NB4 (cell line): ENCODE measurements around the gene NRXN3.

ENCODE experiments used
- DNase-seq: peaks from one replicate; pipeline ENCODE4 v3.0.0; 2010; ENCODE audit warnings: low read depth
- H3K4me3 ChIP-seq: one replicate; pipeline ENCODE4 v1.5.1; 2011; ENCODE audit warnings: mild to moderate bottlenecking, low read depth, low read length, moderate library complexity
- MYC ChIP-seq: IDR thresholded peaks from 2 replicates; pipeline ENCODE4 v1.6.1; 2011; ENCODE audit warnings: low read depth, low read length
- POLR2A ChIP-seq: IDR thresholded peaks from 2 replicates; pipeline ENCODE4 v1.6.1; 2011; ENCODE audit warnings: mild to moderate bottlenecking; ENCODE audit not compliant: insufficient read length; ENCODE audit errors: extremely low read depth
- TF ChIP-seq, protein P1 (sequence below): IDR thresholded peaks from one replicate; pipeline ENCODE4 v1.5.1; 2012; ENCODE audit warnings: low read depth, low read length
- TF ChIP-seq, protein P2 (sequence below): IDR thresholded peaks from 2 replicates; pipeline ENCODE4 v1.6.1; 2011; ENCODE audit warnings: low read depth, low read length

The NRXN3 gene

DNA sequence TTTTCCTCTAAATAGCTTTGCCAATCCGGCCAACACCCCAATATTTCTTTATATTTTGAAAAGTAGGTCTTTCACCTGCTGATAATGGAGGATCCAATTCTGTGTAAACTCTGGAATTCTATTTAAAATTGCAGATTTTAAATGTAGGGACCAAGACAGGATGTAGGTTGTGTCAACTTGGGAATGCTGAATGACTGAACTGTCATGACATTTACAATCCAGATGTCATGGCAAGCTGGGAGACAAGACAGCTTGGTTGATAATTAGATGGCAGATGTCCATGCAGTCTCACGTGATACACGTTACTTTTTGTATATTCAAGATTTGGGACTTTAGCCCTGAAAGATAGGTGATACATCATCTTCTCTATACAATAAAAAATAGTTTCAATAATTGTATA is 1564.0 kb downstream of the NRXN3 start:
- no peak for DNase-seq
- no peak overlapping the region for H3K4me3 ChIP-seq
- TF ChIP-seq, protein P1, sequence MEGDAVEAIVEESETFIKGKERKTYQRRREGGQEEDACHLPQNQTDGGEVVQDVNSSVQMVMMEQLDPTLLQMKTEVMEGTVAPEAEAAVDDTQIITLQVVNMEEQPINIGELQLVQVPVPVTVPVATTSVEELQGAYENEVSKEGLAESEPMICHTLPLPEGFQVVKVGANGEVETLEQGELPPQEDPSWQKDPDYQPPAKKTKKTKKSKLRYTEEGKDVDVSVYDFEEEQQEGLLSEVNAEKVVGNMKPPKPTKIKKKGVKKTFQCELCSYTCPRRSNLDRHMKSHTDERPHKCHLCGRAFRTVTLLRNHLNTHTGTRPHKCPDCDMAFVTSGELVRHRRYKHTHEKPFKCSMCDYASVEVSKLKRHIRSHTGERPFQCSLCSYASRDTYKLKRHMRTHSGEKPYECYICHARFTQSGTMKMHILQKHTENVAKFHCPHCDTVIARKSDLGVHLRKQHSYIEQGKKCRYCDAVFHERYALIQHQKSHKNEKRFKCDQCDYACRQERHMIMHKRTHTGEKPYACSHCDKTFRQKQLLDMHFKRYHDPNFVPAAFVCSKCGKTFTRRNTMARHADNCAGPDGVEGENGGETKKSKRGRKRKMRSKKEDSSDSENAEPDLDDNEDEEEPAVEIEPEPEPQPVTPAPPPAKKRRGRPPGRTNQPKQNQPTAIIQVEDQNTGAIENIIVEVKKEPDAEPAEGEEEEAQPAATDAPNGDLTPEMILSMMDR = no peak
- TF ChIP-seq, protein P2, sequence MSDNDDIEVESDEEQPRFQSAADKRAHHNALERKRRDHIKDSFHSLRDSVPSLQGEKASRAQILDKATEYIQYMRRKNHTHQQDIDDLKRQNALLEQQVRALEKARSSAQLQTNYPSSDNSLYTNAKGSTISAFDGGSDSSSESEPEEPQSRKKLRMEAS = no peak
- TF ChIP-seq POLR2A (no peak), MYC (no peak)

DNA sequence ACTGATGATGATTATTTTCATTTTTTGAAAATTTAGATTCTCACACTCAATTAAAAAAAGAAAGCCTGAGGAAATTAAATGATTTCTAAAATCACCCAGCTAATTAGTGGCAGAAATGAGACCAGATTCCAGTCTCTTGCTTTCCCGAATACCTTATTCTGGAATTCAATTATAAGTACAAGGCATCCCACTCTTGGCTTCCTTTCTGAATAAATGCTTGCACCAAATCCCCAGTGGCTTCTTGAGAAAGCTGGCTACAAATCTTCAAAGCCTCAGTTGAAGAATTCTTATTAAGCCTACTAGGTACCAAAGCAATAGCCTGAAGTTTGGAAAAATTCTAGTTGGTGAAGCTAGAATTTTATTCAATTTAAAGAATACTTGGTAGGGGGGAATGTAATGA is 1564.5 kb downstream of the NRXN3 start:
- TF ChIP-seq MYC (no peak), POLR2A (no peak)
- TF ChIP-seq, protein P1 = no peak
- TF ChIP-seq, protein P2 = no peak
- H3K4me3 ChIP-seq = no peak overlapping the region
- DNase-seq = no peak

DNA sequence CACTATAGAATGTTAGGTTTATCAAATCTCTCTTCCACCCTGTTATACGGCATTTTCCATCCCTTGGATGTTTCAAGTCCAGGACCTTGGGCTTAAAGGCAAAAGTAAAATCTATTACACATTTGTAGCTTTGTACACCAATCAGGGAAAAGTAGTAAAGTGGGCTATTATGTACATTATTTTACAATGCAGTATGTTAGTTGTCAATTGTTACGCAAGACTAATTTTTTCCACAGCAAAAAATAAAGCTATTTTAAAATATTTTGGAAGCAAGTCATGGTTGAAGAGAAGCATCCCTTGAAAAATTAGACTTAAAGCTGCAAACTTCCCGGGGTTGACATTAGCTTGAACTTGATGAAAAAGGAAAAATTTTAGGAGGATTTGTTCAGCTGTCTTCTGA is 1564.9 kb downstream of the NRXN3 start:
- TF ChIP-seq POLR2A = no peak
- TF ChIP-seq, protein P2 = no peak
- no peak for TF ChIP-seq MYC
- TF ChIP-seq, protein P1 = no peak
- H3K4me3 ChIP-seq = no peak overlapping the region
- no peak for DNase-seq

DNA sequence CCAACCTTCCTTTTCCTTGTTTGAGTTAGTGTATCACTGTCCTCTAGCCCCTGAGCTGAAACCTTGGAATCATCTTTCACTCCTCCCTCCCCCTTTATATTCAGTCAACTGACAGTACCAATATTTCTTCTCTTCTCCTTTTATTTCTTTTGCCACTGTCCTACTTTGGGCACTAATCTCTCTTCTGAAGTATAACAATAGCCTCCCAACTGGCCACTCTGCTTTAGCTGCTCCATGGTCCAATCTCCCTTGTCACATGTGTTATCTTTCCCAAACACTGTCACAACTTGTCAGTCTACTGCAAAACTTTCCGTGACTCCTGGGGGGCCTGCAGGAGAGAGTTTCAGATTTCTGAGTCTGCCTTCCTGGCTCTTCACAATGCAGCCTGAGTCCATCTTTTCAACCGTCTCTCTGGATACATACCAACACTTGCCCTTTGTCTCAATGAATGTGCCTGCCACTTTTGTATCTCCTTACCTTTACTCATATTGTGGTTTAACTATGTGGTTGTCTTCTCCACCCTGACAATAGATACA is 1570.0 kb downstream of the NRXN3 start:
- no peak for DNase-seq
- no peak overlapping the region for H3K4me3 ChIP-seq
- TF ChIP-seq MYC = no peak

DNA sequence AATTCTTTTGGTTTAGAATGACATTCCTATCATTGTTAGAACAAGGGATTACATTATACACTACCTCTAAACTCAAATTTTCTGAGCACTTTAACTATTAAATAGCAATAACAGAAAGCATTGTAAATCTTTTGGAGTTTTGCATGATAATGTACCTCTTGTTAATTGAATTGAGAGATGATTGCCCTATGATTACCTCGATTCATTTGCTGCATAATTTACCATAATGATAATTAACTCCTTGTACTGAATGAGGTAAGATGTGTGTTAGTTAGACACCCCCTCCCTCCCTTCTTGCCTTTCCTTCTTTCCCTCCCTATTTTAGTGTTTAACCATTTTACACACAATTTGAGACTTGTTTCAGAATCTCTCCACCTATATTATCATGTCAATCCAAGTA is 1572.0 kb downstream of the NRXN3 start:
- H3K4me3 ChIP-seq = no peak overlapping the region
- DNase-seq = no peak
- no peak for TF ChIP-seq MYC
- TF ChIP-seq, protein P2 = no peak
- no peak for TF ChIP-seq POLR2A
- TF ChIP-seq, protein P1 = no peak

DNA sequence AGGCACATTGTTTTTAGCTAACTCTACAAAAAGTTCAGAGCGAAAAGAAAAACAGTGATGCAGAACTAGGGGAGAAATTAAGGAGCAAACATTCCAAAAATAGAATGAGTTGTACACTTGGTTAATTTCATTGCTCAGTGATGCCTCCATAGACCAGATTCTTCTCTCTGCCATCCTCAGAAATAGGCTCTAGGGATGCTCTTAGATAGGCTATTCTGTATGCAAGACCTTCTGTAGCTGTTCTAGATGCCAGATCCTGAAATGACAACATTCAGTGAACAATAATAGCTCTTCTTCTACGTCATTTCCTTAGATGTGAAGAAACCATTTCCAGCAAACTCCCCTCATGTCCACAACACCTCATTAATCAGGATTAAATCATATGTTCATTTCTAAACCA is 1574.9 kb downstream of the NRXN3 start:
- no peak for DNase-seq
- TF ChIP-seq, protein P1 = no peak
- TF ChIP-seq, protein P2 = no peak
- TF ChIP-seq POLR2A (no peak), MYC (no peak)
- no peak overlapping the region for H3K4me3 ChIP-seq
